Nucleus accumbens (tissue), 56 donors: ENCODE data around the gene IL27RA.
"Not testable (repeated sequence)": the region's sequence is repeated elsewhere in the genome, so short reads cannot be mapped to it uniquely, and the experiment has no call there.

Experiments
- DNase-seq, 56 donors: peaks; one replicate each; lab custom pipeline; 2025; lab: John Stamatoyannopoulos, UW

IL27RA gene

DNA sequence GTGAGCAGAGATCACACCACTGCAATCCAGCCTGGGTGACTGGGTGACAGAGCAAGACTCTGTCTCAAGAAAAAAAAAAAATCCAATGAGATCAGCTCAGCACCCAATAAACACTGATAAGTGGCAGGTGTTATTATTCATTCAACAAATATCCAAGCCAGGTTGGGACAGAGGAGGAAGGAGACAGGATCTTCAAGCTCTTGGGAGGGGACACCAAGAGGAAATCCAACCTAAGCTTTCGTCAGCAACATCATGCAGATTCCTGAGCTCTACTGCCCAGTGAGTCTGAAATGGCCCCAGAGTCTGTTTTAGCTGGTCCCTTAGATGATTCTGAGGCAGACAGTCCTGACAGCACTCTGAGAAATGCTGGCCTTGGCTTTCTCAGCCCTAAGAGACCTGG is 33.1 kb upstream of the IL27RA start:
- no peak for DNase-seq

DNA sequence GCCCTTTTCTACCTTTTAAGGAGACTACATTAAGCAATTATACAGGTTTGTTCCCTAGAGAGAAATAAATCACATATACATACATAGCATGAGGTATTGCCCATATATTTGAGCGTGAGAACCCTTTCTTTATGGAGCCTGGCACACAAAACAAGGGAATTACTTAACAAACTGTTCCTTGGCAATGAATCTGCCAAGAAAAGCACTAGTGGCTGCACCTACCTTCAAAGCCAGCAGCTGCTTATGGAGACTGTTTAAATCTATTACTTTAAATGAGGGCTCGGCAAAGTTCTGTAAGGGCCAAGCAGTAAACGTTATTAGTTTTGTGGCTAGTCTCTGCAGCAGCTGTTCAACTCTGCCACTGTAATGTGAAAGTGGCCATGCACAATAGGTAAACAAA is 32.5 kb upstream of the IL27RA start:
- DNase-seq, result no peak

DNA sequence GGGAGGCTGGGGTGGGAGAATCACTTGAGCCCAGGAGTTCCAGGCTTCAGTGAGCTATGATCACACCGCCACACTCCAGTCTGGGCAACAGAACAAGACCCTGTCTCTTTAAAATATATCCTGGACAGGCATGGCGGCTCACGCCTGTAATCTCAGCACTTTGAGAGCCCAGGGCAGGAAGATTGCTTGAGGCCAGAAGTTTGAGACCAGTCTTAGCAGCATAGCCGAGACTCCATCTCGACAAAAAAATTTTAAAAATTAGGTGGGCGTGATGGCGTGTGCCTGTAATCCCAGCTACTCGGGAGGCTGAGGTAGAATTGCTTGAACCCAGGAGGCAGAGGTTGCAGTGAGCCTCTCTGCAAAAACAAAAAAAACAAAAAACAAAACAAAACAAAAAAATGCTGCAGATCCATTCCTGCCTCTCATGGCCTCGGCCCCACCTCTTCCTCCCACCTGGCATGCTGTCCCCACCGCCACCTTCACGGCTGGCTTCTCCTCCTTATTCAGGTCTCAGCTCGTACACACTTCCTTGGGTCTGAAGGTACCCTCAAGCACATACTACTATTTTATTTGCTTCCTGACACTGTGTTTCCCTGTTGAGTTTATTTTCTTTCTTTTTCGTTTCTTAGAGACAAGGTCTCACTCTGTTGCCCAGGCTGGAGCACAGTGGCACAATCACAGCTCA is 30.7 kb upstream of the IL27RA start:
- DNase-seq, result no peak

GRCh38 chr19:14002571-14003250 is 28.9 kb upstream of the IL27RA start:
- DNase-seq, result no peak

DNA sequence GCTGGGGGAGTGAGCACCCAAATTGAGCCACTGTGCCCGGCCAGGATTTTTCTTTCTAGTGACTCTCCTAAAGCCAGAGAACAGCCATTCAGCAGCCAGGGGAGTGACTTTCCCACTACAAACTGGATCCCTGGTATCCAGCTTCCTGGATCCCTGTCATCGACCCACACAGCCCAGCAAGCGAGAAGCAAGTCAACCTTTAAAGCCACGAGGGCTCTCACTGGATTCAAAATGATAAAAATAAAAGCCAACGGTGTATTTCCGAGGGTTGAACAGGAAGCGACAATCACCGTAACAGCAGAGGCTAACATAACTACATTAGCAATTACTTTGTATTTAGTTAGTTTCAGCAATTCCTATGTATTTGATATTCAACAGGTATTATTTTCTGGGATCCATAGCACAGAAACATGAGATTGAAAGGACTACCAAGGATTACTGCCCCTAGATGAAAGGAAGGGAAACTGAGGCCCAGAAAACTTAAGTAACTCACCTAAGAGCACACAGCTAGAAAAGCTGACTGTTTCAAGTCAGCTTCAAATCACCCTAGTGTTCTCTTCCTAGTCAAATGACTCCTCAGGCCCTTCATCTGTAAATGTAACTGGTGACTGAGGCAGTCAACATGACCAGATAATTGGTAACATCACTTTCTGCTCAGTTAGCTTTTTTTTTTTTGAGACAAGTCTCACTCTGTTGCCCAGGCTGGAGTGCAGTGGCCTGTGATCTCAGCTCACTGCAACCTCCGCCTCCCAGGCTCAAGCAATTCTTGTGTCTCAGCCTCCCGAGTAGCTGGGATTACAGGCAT is 28.1 kb upstream of the IL27RA start:
- DNase-seq, result no peak

DNA sequence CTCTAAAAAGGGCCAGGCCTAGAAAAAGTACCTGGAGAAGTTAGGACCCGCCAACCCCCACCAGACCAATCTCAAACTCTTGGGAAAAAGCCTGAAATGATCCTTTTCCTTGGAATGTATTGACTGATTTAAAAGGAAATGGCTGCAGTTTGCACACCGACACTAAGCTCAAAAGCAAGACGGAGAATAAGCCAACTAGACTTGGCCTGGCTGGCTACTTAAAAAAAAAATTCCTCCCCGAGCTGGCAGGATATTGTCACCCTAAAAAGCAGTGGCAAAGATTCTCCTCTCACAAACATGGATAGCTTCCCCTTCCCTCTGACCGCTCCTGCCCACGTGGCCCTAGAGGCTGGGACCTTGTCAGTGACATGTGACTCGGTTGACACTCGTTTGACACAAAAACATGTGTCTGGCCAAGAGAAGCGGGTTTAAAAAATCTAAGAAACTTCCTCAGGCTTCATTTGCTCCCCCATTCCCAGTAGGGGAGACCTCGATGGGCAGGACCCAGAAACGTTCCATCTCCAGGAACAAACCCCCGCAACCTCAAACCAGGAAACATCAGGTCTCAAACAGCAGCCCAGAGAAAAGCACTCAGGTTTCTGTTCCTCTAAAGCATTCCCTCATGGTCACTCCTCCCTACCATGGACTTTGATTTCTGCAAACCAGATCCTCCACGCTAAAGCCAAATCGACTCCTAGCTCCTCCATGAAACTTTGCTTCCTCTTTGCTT is 26.8 kb upstream of the IL27RA start:
- peak in 43 of 56 donors; percentile 3 to 70 (median 36) for DNase-seq

DNA sequence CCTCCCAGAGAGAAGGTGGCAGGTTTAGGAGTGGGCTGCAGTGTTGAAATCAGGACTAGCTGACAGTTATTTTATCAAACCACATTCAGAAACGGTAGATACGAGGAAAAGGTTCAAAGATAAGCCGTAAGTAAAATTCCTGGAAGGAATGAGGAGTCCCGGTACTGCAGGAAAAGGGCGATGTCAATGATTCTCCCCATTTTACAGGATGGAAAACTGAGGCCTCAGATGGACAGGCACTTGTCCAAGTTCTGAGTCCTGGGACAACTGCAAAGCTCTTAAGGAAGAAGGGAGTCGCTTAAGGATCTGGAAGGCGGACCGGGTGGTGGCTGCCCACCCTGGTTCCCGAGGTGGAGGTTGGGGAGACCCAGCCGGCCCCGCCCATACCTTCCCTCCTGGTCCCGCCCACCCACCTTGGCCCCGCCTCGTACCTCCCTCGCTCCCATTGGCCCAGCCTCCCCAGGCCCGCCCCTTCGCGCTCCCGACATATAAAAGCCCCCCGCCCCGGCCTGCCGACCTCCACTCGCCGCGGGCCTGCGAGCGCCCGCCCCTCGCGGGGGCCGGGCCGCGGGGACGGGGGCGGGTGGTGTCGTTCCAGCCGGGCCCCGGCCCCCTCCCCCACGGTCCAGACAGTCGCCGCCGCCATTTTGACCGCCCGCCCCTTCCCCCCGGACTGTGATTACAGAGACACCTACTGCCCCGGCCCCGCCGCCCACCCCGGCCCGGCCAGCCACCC is 26.0 kb upstream of the IL27RA start:
- DNase-seq, result peak in 54 of 56 donors; percentile 29 to 88 (median 70)

- peak; percentile 94 to 100 (median 99) for DNase-seq
Observed at GRCh38 chr19:14006085-14006765, 25.3 kb upstream of the IL27RA start, which contains the start of gene RFX1. Gene RFX1, minus strand, starts transcription at chr19:14006320. Its CDS starts 12,477 bp downstream, at chr19:13993843.

- DNase-seq, result peak in 15 of 56 donors; percentile 59 to 96 (median 89)
Observed at GRCh38 chr19:14006766-14007562, 24.6 kb upstream of the IL27RA start.

DNA sequence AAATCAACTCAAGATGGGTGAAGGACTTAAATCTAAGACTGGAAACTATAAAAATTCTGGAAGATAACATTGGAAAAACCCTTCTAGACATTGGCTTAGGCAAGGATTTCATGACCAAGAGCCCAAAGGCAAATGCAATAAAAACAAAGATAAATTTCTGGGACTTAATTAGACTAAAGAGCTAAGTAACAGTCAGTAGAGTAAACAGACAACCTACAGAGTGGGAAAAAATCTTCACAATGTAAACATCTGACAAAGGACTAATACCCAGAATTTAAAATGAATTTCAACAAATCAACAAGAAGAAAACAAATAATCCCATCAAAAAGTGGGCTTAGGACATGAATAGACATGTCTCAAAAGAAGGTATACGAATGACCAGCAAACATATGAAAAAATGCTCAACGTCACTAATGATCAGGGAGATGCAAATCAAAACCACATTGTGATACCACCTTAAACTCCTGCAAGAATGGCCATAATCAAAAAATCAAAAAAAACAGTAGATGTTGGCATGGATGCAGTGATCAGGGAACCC is 19.1 kb upstream of the IL27RA start:
- no peak for DNase-seq

DNA sequence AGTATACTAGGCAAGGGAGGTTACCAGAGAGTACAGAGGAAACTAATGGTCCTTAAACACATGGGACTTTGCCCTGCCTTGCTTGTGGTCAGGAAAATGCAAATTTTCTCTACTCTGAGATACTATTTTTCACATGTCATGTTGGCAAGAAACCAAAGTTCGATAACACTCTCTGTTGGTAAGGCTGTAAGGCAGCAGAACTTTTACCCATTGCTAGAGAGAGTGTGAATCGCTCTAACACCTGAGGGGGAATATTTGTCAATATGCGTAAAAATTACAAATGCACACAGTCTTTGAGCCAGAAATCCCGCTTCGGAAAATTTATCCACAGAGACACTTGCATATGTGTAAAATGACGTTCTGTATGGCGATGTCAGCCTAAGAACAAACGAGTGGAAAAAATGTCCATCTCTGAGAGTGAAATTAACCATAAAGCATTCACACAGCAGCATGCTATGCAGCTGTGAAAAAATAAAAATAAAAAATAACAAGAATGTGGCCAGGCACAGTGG is 16.0 kb upstream of the IL27RA start:
- no peak for DNase-seq

GRCh38 chr19:14019100-14019499 is 12.5 kb upstream of the IL27RA start:
- DNase-seq, result no peak

GRCh38 chr19:14019739-14020138 is 11.8 kb upstream of the IL27RA start:
- not testable (repeated sequence) for DNase-seq

- no peak for DNase-seq
Observed at GRCh38 chr19:14021474-14021873, 10.1 kb upstream of the IL27RA start.

GRCh38 chr19:14022469-14022868 is 9.1 kb upstream of the IL27RA start:
- no peak for DNase-seq

- peak in 1 of 56 donors; percentile 9 for DNase-seq
Observed at GRCh38 chr19:14023404-14024235, 7.9 kb upstream of the IL27RA start.

DNA sequence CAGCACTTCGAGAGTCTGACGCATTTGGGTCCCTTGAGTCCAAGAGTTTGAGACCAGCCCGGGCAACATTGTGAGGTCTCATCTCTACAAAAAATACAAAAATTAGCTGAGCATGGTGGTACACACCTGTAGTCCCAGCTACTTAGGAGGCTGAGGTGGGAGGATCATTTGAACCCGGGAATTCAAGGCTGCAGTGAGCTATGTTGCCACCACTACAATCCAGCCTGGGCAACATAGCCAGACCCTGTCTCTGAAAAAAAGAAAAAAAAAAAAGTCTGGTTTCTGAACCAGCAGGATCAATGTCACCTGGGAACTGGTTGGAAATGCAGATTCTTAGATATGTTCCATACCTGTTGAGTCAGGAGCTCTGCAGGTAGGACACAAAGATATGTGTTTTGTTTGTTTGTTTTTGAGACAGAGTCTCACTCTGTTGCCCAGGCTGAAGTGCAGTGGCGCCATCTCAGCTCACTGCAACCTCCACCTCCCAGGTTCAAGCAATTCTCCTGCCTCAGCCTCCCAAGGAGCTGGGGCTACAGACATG is 4.8 kb upstream of the IL27RA start:
- DNase-seq, result not testable (repeated sequence)
